Activated naive CD8-positive, alpha-beta T cell treated with anti-CD3 and anti-CD28 coated beads, Interleukin-2, amount 10 ng/mL, durations not matched to agents 7 days and 5 days (primary cell): ENCODE data around the gene PARD3B. TPM values are rescaled to one million over a fixed set of nuclear protein-coding genes. Genes with fewer than 3 reads are reported as not detected.

Experiments
- ATAC-seq: fragments of 150-1000 bp; cut with Tn5 transposase; one replicate; pipeline ENCODE4 v1.10.0; 2021; ENCODE audit warnings: low read depth, moderate library complexity
- POLR2A ChIA-PET: fragments of 350-600 bp; sonication (Branson Sonifier 250); formaldehyde crosslinking; loops from one replicate; lab custom pipeline; 2021; ENCODE audit warnings: antibody characterized with exemption; lab: Charles Lee
- DNase-seq: peaks from one replicate; pipeline ENCODE4 v3.0.0; 2021
- H3K27ac Mint-ChIP-seq: one replicate; pipeline ENCODE4 v1.8.0; 2022; ENCODE audit warnings: mild to moderate bottlenecking, mixed read lengths
- H3K27me3 Mint-ChIP-seq: one replicate; pipeline ENCODE4 v1.8.0; 2022; ENCODE audit warnings: mild to moderate bottlenecking, moderate library complexity, mixed read lengths
- H3K36me3 Mint-ChIP-seq: one replicate; pipeline ENCODE4 v1.8.0; 2021; ENCODE audit warnings: mild to moderate bottlenecking, mixed read lengths
- H3K4me1 Mint-ChIP-seq: one replicate; pipeline ENCODE4 v1.8.0; 2021; ENCODE audit warnings: mixed read lengths
- H3K4me3 Mint-ChIP-seq: one replicate; pipeline ENCODE4 v1.8.0; 2022; ENCODE audit warnings: mild to moderate bottlenecking, moderate library complexity, mixed read lengths
- H3K9me3 Mint-ChIP-seq: one replicate; pipeline ENCODE4 v1.8.0; 2021; ENCODE audit warnings: mixed read lengths
- total RNA-seq, 2 experiments: library from RNA; stranded (reverse); gene quantifications; one replicate each; pipeline ENCODE4 v1.2.3, GENCODE V29; 2021

The PARD3B gene
- total RNA-seq, 2 experiments from 2014 or later, result 0.55 to 1.0 TPM

GRCh38 chr2:204753841-204754240 is 208.6 kb downstream of the PARD3B start:
- no peak for ATAC-seq
- DNase-seq, result no peak
- no peak overlapping the region for H3K27ac Mint-ChIP-seq
- no peaks in the 10 kb centered on the region for H3K4me1 Mint-ChIP-seq
- H3K9me3 Mint-ChIP-seq, result no peaks in the 10 kb centered on the region
- no peak overlapping the region for H3K4me3 Mint-ChIP-seq
- no peaks in the 10 kb centered on the region for H3K27me3 Mint-ChIP-seq
- no peaks in the 10 kb centered on the region for H3K36me3 Mint-ChIP-seq
- POLR2A ChIA-PET, result no interaction called here

- H3K36me3 Mint-ChIP-seq, result no peaks in the 10 kb centered on the region
- H3K27me3 Mint-ChIP-seq, result no peaks in the 10 kb centered on the region
- no peak overlapping the region for H3K4me3 Mint-ChIP-seq
- H3K9me3 Mint-ChIP-seq, result no peaks in the 10 kb centered on the region
- no peak overlapping the region for H3K27ac Mint-ChIP-seq
- POLR2A ChIA-PET, result no interaction called here
- no peaks in the 10 kb centered on the region for H3K4me1 Mint-ChIP-seq
- ATAC-seq (no peak), DNase-seq (no peak)
These were observed 209.6 kb downstream of the PARD3B start for GRCh38 chr2:204754898-204755297.

GRCh38 chr2:204763974-204764703 is 218.9 kb downstream of the PARD3B start:
- no peak overlapping the region for H3K27ac Mint-ChIP-seq
- no peaks in the 10 kb centered on the region for H3K4me1 Mint-ChIP-seq
- no peaks in the 10 kb centered on the region for H3K27me3 Mint-ChIP-seq
- no peak overlapping the region for H3K4me3 Mint-ChIP-seq
- DNase-seq (no peak), ATAC-seq (no peak)
- H3K9me3 Mint-ChIP-seq, result peaks cover 5% of the 10 kb centered on the region
- H3K36me3 Mint-ChIP-seq, result peaks cover 4% of the 10 kb centered on the region
- POLR2A ChIA-PET, result no interaction called here

- POLR2A ChIA-PET, result no interaction called here
- no peaks in the 10 kb centered on the region for H3K36me3 Mint-ChIP-seq
- no peaks in the 10 kb centered on the region for H3K4me1 Mint-ChIP-seq
- ATAC-seq (no peak), DNase-seq (no peak)
- H3K4me3 Mint-ChIP-seq, result no peak overlapping the region
- no peak overlapping the region for H3K27ac Mint-ChIP-seq
- peaks cover 5% of the 10 kb centered on the region for H3K27me3 Mint-ChIP-seq
- no peaks in the 10 kb centered on the region for H3K9me3 Mint-ChIP-seq
These were observed 225.5 kb downstream of the PARD3B start for GRCh38 chr2:204770735-204771134.

GRCh38 chr2:204771721-204772120 is 226.4 kb downstream of the PARD3B start:
- H3K27me3 Mint-ChIP-seq, result peaks cover 5% of the 10 kb centered on the region
- H3K4me3 Mint-ChIP-seq, result no peak overlapping the region
- no peak overlapping the region for H3K27ac Mint-ChIP-seq
- no peaks in the 10 kb centered on the region for H3K4me1 Mint-ChIP-seq
- no peaks in the 10 kb centered on the region for H3K9me3 Mint-ChIP-seq
- ATAC-seq, result no peak
- H3K36me3 Mint-ChIP-seq, result no peaks in the 10 kb centered on the region
- no peak for DNase-seq
- POLR2A ChIA-PET, result no interaction called here

- no peaks in the 10 kb centered on the region for H3K9me3 Mint-ChIP-seq
- no peaks in the 10 kb centered on the region for H3K36me3 Mint-ChIP-seq
- no peak for DNase-seq
- no peak overlapping the region for H3K4me3 Mint-ChIP-seq
- H3K4me1 Mint-ChIP-seq, result no peaks in the 10 kb centered on the region
- H3K27ac Mint-ChIP-seq, result no peak overlapping the region
- no peak for ATAC-seq
- H3K27me3 Mint-ChIP-seq, result peaks cover 5% of the 10 kb centered on the region
- POLR2A ChIA-PET, result no interaction called here
These were observed 227.3 kb downstream of the PARD3B start for GRCh38 chr2:204772546-204772945.

GRCh38 chr2:204775766-204776165 is 230.5 kb downstream of the PARD3B start:
- H3K4me1 Mint-ChIP-seq, result no peaks in the 10 kb centered on the region
- POLR2A ChIA-PET, result no interaction called here
- no peak for DNase-seq
- H3K27me3 Mint-ChIP-seq, result peaks cover 8% of the 10 kb centered on the region
- H3K4me3 Mint-ChIP-seq, result no peak overlapping the region
- no peaks in the 10 kb centered on the region for H3K9me3 Mint-ChIP-seq
- no peak for ATAC-seq
- no peak overlapping the region for H3K27ac Mint-ChIP-seq
- H3K36me3 Mint-ChIP-seq, result no peaks in the 10 kb centered on the region

GRCh38 chr2:204776781-204777559 is 231.7 kb downstream of the PARD3B start:
- DNase-seq (no peak), ATAC-seq (no peak)
- Mint-ChIP-seq H3K4me1 (no peaks in the 10 kb centered on the region), H3K9me3 (no peaks in the 10 kb centered on the region), H3K27ac (no peak overlapping the region), H3K36me3 (no peaks in the 10 kb centered on the region), H3K27me3 (peaks cover 8% of the 10 kb centered on the region), H3K4me3 (no peak overlapping the region)
- POLR2A ChIA-PET, result no interaction called here

GRCh38 chr2:204779771-204780170 is 234.5 kb downstream of the PARD3B start:
- Mint-ChIP-seq H3K4me3 (no peak overlapping the region), H3K4me1 (no peaks in the 10 kb centered on the region), H3K27ac (no peak overlapping the region), H3K27me3 (peaks cover 5% of the 10 kb centered on the region), H3K9me3 (no peaks in the 10 kb centered on the region), H3K36me3 (no peaks in the 10 kb centered on the region)
- ATAC-seq (no peak), DNase-seq (no peak)
- POLR2A ChIA-PET, result no interaction called here

- H3K27ac Mint-ChIP-seq, result no peak overlapping the region
- peaks cover 3% of the 10 kb centered on the region for H3K27me3 Mint-ChIP-seq
- H3K36me3 Mint-ChIP-seq, result no peaks in the 10 kb centered on the region
- no peaks in the 10 kb centered on the region for H3K9me3 Mint-ChIP-seq
- H3K4me3 Mint-ChIP-seq, result no peak overlapping the region
- no peaks in the 10 kb centered on the region for H3K4me1 Mint-ChIP-seq
- POLR2A ChIA-PET, result no interaction called here
- ATAC-seq (no peak), DNase-seq (no peak)
These were observed 236.7 kb downstream of the PARD3B start for GRCh38 chr2:204781941-204782340.

GRCh38 chr2:204790076-204790475 is 244.8 kb downstream of the PARD3B start:
- Mint-ChIP-seq H3K27me3 (peaks cover 1% of the 10 kb centered on the region), H3K36me3 (no peaks in the 10 kb centered on the region), H3K9me3 (no peaks in the 10 kb centered on the region), H3K4me1 (no peaks in the 10 kb centered on the region), H3K4me3 (no peak overlapping the region), H3K27ac (no peak overlapping the region)
- DNase-seq, result no peak
- POLR2A ChIA-PET, result no interaction called here
- ATAC-seq, result no peak

GRCh38 chr2:204791230-204791629 is 246.0 kb downstream of the PARD3B start:
- H3K4me3 Mint-ChIP-seq, result no peak overlapping the region
- DNase-seq, result no peak
- POLR2A ChIA-PET, result no interaction called here
- H3K36me3 Mint-ChIP-seq, result no peaks in the 10 kb centered on the region
- H3K27ac Mint-ChIP-seq, result no peak overlapping the region
- no peak for ATAC-seq
- no peaks in the 10 kb centered on the region for H3K4me1 Mint-ChIP-seq
- peaks cover 5% of the 10 kb centered on the region for H3K27me3 Mint-ChIP-seq
- H3K9me3 Mint-ChIP-seq, result no peaks in the 10 kb centered on the region

GRCh38 chr2:204794624-204795023 is 249.3 kb downstream of the PARD3B start:
- ATAC-seq (no peak), DNase-seq (no peak)
- H3K27me3 Mint-ChIP-seq, result peaks cover 5% of the 10 kb centered on the region
- H3K4me3 Mint-ChIP-seq, result no peak overlapping the region
- no peaks in the 10 kb centered on the region for H3K9me3 Mint-ChIP-seq
- H3K36me3 Mint-ChIP-seq, result no peaks in the 10 kb centered on the region
- POLR2A ChIA-PET, result no interaction called here
- H3K4me1 Mint-ChIP-seq, result no peaks in the 10 kb centered on the region
- no peak overlapping the region for H3K27ac Mint-ChIP-seq

GRCh38 chr2:204795156-204795555 is 249.9 kb downstream of the PARD3B start:
- no peaks in the 10 kb centered on the region for H3K4me1 Mint-ChIP-seq
- ATAC-seq, result no peak
- H3K4me3 Mint-ChIP-seq, result no peak overlapping the region
- H3K9me3 Mint-ChIP-seq, result peaks cover 3% of the 10 kb centered on the region
- no peak for DNase-seq
- H3K27me3 Mint-ChIP-seq, result peaks cover 5% of the 10 kb centered on the region
- H3K27ac Mint-ChIP-seq, result no peak overlapping the region
- no peaks in the 10 kb centered on the region for H3K36me3 Mint-ChIP-seq
- POLR2A ChIA-PET, result no interaction called here
